HepG2 (cell line): ENCODE data around the gene TICAM2. TPM values are rescaled to one million over a fixed set of nuclear protein-coding genes. Genes with fewer than 3 reads are reported as not detected.

Experiments used
- ETV6 ChIP-seq: sonication (generic); formaldehyde crosslinking; conservative IDR thresholded peaks from 2 replicates; pipeline ENCODE4 v1.4.0; 2020; ENCODE audit warnings: missing genetic modification reagents
- FOXO1 ChIP-seq: sonication (generic); formaldehyde crosslinking; IDR thresholded peaks from 2 replicates; pipeline ENCODE4 v1.4.0; 2020; ENCODE audit warnings: missing genetic modification reagents
- HHEX ChIP-seq: IDR thresholded peaks from 2 replicates; pipeline ENCODE4 v1.6.1; 2016; ENCODE audit warnings: control low read depth
- MAX ChIP-seq: IDR thresholded peaks from 2 replicates; pipeline ENCODE4 v1.6.1; 2012; ENCODE audit warnings: inconsistent platforms
- NFIC ChIP-seq: IDR thresholded peaks from 2 replicates; pipeline ENCODE4 v1.6.1; 2012; ENCODE audit warnings: mild to moderate bottlenecking, low read length, inconsistent platforms
- POLR2A ChIP-seq, 2 experiments: IDR thresholded peaks; 2 replicates each; pipeline ENCODE4 v1.6.1; 2011; ENCODE audit warnings: low read depth in 2 of 2, low read length in 2 of 2, mild to moderate bottlenecking in 1 of 2, moderate library complexity in 1 of 2; ENCODE audit not compliant: insufficient read depth in 1 of 2
- PRDM15 ChIP-seq: sonication (generic); formaldehyde crosslinking; IDR thresholded peaks from 2 replicates; pipeline ENCODE4 v1.4.0; 2020; ENCODE audit warnings: missing genetic modification reagents
- RNF2 ChIP-seq: fragments of 450-650 bp; conservative IDR thresholded peaks from 2 replicates; pipeline ENCODE4 v1.6.1; 2016; ENCODE audit warnings: low read depth
- RORA ChIP-seq: sonication (generic); formaldehyde crosslinking; IDR thresholded peaks from 2 replicates; pipeline ENCODE4 v1.5.0; 2020; ENCODE audit warnings: mild to moderate bottlenecking, missing genetic modification reagents, moderate library complexity
- SP2 ChIP-seq: sonication (generic); formaldehyde crosslinking; IDR thresholded peaks from 2 replicates; pipeline ENCODE4 v1.5.1; 2020; ENCODE audit warnings: mild to moderate bottlenecking, missing genetic modification reagents
- YY1 ChIP-seq: IDR thresholded peaks from 2 replicates; pipeline ENCODE4 v1.6.1; 2011; ENCODE audit warnings: low read length, low read depth, moderate library complexity, mild to moderate bottlenecking; ENCODE audit not compliant: insufficient read depth, insufficient replicate concordance
- ZBED4 ChIP-seq: sonication (generic); formaldehyde crosslinking; IDR thresholded peaks from 2 replicates; pipeline ENCODE4 v1.4.0; 2020; ENCODE audit warnings: missing genetic modification reagents, borderline replicate concordance
- ZNF275 ChIP-seq: sonication (generic); formaldehyde crosslinking; IDR thresholded peaks from 2 replicates; pipeline ENCODE4 v1.8.0; 2022; ENCODE audit warnings: missing genetic modification reagents, mild to moderate bottlenecking, inconsistent platforms, borderline replicate concordance
- ZNF460 ChIP-seq: sonication (generic); formaldehyde crosslinking; IDR thresholded peaks from 2 replicates; pipeline ENCODE4 v1.5.1; 2020; ENCODE audit warnings: missing genetic modification reagents, mild to moderate bottlenecking, borderline replicate concordance
- ZNF468 ChIP-seq: sonication (generic); formaldehyde crosslinking; IDR thresholded peaks from 2 replicates; pipeline ENCODE4 v1.8.0; 2022; ENCODE audit warnings: mild to moderate bottlenecking, moderate library complexity, missing genetic modification reagents
- ZNF574 ChIP-seq: sonication (generic); formaldehyde crosslinking; IDR thresholded peaks from 2 replicates; pipeline ENCODE4 v1.4.0; 2020; ENCODE audit warnings: missing genetic modification reagents
- polyA plus RNA-seq, 8 experiments: library from polyadenylated mRNA; depleted of rRNA in 3 of 8; stranded (reverse) in 7 of 8; unstranded in 1 of 8; fragments of >200 nt; fragmentation: Illumina TruSeq in 4 of 8; extraction: Trizol in 4 of 8; gene quantifications; 2 replicates each; pipeline versions ENCODE4 v1.2.1 to v1.2.3, GENCODE V29; 2011 to 2016; ENCODE audit warnings: low read depth in 4 of 8, missing spikeins in 1 of 8, mixed read lengths in 1 of 8; ENCODE audit not compliant: insufficient read depth in 1 of 8
- total RNA-seq, 5 experiments: library from RNA; depleted of rRNA; stranded (reverse); fragments of >200 nt; fragmentation: Illumina TruSeq; extraction: Trizol; gene quantifications; 2 replicates each; pipeline ENCODE4 v1.2.3, GENCODE V29; 2016; ENCODE audit warnings: low read depth in 1 of 5

Gene TICAM2
- total and polyA plus RNA-seq, 2 of the 13 experiments (the other 11 are each of a cell fraction or from before 2014, with no cell fraction given) = 0.04 TPM; not detected in 1

- no peak for TF ChIP-seq NFIC
- 0 out of 2 replicates have a peak, but pooled peaks have one; percentile 48 for TF ChIP-seq ZNF275 (CRISPR knock-in tag)
- TF ChIP-seq FOXO1 (CRISPR knock-in tag) = peak; percentile 77
- peak; percentile 88 to 95 for TF ChIP-seq POLR2A (IDR thresholded peaks at IDR 0.05; ENCODE audit: insufficient read depth in 1 of 2, low read depth in 2 of 2, low read length in 2 of 2)
- TF ChIP-seq HHEX = no peak
- TF ChIP-seq ZBED4 = 0 out of 2 replicates have a peak, but pooled peaks have one; percentile 66
- peak; percentile 76 for TF ChIP-seq MAX
- 0 out of 2 replicates have a peak, but pooled peaks have one; percentile 58 for TF ChIP-seq ZNF468
- TF ChIP-seq SP2 (CRISPR knock-in tag) = peak; percentile 50; the same call in 1 of the 2 replicates
- TF ChIP-seq YY1 = peak; percentile 75
- TF ChIP-seq RORA (CRISPR knock-in tag) = no peak
- TF ChIP-seq PRDM15 (CRISPR knock-in tag) = 0 out of 2 replicates have a peak, but pooled peaks have one; percentile 15
- no peak for TF ChIP-seq ZNF460
- peak; percentile 68 for TF ChIP-seq ZNF574 (CRISPR knock-in tag)
- TF ChIP-seq ETV6 (CRISPR knock-in tag) = no peak
- no peak for TF ChIP-seq RNF2
Observed at GRCh38 chr5:115544436-115545350, 57.6 kb downstream of the TICAM2 start, which contains the start of gene FEM1C (continued).
